HL-60 (cell line): ENCODE results near the gene GALNT7.

Source experiments
- DNase-seq, 2 experiments: peaks; one replicate each; pipeline ENCODE4 v3.0.0-alpha.2; 2010 to 2020; ENCODE audit warnings: low read depth in 1 of 2, low spot score in 1 of 2
- H3K27ac ChIP-seq: fragments of 250-450 bp; sonication (Bioruptor Pico); replicated peaks from 2 replicates; pipeline ENCODE4 v1.5.1; 2020; ENCODE audit warnings: mild to moderate bottlenecking, moderate library complexity
- H3K27me3 ChIP-seq: fragments of 250-450 bp; sonication (Bioruptor Pico); 2 replicates; pipeline ENCODE4 v1.5.1; 2021; ENCODE audit warnings: mild to moderate bottlenecking, moderate library complexity; ENCODE audit not compliant: insufficient read depth, poor library complexity, severe bottlenecking
- H3K4me3 ChIP-seq: replicated peaks from 2 replicates; pipeline ENCODE4 v1.5.1; 2011; ENCODE audit warnings: mild to moderate bottlenecking, control low read depth, low read length; ENCODE audit not compliant: insufficient read depth
- CTCF ChIP-seq: IDR thresholded peaks from one replicate; pipeline ENCODE4 v1.5.1; 2011; ENCODE audit warnings: low read length, control low read depth, inconsistent platforms; ENCODE audit not compliant: insufficient read depth
- GABPA ChIP-seq: IDR thresholded peaks from 2 replicates; pipeline ENCODE4 v1.6.1; 2012; ENCODE audit warnings: low read depth
- POLR2AphosphoS5 ChIP-seq: IDR thresholded peaks from 2 replicates; pipeline ENCODE4 v1.6.1; 2012; ENCODE audit warnings: low read depth
- SPI1 ChIP-seq: IDR thresholded peaks from 2 replicates; pipeline ENCODE4 v1.6.1; 2012; ENCODE audit warnings: low read depth, mild to moderate bottlenecking, borderline replicate concordance
- TF ChIP-seq, protein P1 (sequence below): IDR thresholded peaks from 2 replicates; pipeline ENCODE4 v1.6.1; 2012; ENCODE audit warnings: low read depth; ENCODE audit not compliant: insufficient replicate concordance

GALNT7 gene

GRCh38 chr4:173165706-173166105, 2.9 kb upstream of the GALNT7 start:
- H3K4me3 ChIP-seq: no peak overlapping the region
- TF ChIP-seq, protein P1, sequence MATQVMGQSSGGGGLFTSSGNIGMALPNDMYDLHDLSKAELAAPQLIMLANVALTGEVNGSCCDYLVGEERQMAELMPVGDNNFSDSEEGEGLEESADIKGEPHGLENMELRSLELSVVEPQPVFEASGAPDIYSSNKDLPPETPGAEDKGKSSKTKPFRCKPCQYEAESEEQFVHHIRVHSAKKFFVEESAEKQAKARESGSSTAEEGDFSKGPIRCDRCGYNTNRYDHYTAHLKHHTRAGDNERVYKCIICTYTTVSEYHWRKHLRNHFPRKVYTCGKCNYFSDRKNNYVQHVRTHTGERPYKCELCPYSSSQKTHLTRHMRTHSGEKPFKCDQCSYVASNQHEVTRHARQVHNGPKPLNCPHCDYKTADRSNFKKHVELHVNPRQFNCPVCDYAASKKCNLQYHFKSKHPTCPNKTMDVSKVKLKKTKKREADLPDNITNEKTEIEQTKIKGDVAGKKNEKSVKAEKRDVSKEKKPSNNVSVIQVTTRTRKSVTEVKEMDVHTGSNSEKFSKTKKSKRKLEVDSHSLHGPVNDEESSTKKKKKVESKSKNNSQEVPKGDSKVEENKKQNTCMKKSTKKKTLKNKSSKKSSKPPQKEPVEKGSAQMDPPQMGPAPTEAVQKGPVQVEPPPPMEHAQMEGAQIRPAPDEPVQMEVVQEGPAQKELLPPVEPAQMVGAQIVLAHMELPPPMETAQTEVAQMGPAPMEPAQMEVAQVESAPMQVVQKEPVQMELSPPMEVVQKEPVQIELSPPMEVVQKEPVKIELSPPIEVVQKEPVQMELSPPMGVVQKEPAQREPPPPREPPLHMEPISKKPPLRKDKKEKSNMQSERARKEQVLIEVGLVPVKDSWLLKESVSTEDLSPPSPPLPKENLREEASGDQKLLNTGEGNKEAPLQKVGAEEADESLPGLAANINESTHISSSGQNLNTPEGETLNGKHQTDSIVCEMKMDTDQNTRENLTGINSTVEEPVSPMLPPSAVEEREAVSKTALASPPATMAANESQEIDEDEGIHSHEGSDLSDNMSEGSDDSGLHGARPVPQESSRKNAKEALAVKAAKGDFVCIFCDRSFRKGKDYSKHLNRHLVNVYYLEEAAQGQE: no peak
- TF ChIP-seq POLR2AphosphoS5: no peak
- TF ChIP-seq CTCF: no peak
- no peak for TF ChIP-seq GABPA
- TF ChIP-seq SPI1: no peak
- H3K27ac ChIP-seq: no peak overlapping the region
- DNase-seq: no peak
- no peaks in the 10 kb centered on the region for H3K27me3 ChIP-seq

GRCh38 chr4:173166491-173166890, 2.1 kb upstream of the GALNT7 start:
- H3K4me3 ChIP-seq: no peak overlapping the region
- H3K27ac ChIP-seq: no peak overlapping the region
- DNase-seq: no peak
- TF ChIP-seq CTCF: no peak
- TF ChIP-seq SPI1: no peak
- no peak for TF ChIP-seq POLR2AphosphoS5
- no peak for TF ChIP-seq GABPA
- TF ChIP-seq, protein P1: no peak
- H3K27me3 ChIP-seq: no peaks in the 10 kb centered on the region

- peak overlapping the region; percentile 91 for H3K27ac ChIP-seq
- peak in 1 of 2 experiments; percentile 61 for DNase-seq
- H3K4me3 ChIP-seq: peak overlapping the region; percentile 83
- TF ChIP-seq POLR2AphosphoS5: peak; percentile 75
- no peak for TF ChIP-seq CTCF
- peak; percentile 49; the same call in 1 of the 2 replicates for TF ChIP-seq SPI1
- no peak for TF ChIP-seq GABPA
- no peaks in the 10 kb centered on the region for H3K27me3 ChIP-seq
Observed at GRCh38 chr4:173167758-173168395, 734 bp upstream of the GALNT7 start.

DNA sequence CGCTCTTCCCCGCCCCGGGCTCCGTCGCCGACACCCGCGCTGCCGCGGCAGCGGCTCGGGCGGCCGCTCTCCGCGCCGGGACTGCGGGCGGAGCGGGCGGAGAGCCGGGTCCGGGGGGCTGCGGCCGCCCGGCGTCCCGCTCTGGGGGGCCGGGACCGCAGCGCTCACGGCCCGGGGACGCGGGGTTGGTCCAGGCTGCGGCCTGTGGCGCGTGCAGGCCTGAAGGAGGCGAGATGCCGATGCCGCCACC, 492 bp downstream of the GALNT7 start:
- peak overlapping the region; percentile 70 for H3K27ac ChIP-seq
- H3K27me3 ChIP-seq: no peaks in the 10 kb centered on the region
- TF ChIP-seq, protein P1: no peak
- no peak for TF ChIP-seq SPI1
- peak overlapping the region; percentile 83 for H3K4me3 ChIP-seq
- DNase-seq: no peak
